ENCODE data around the gene LRPAP1. TPM values are rescaled to one million over a fixed set of nuclear protein-coding genes. Genes with fewer than 3 reads are reported as not detected.
"Not testable (repeated sequence)": the region's sequence is repeated elsewhere in the genome, so short reads cannot be mapped to it uniquely, and the experiment has no call there.

The LRPAP1 gene
- total RNA-seq, 1 donor = 52.0 TPM

DNA sequence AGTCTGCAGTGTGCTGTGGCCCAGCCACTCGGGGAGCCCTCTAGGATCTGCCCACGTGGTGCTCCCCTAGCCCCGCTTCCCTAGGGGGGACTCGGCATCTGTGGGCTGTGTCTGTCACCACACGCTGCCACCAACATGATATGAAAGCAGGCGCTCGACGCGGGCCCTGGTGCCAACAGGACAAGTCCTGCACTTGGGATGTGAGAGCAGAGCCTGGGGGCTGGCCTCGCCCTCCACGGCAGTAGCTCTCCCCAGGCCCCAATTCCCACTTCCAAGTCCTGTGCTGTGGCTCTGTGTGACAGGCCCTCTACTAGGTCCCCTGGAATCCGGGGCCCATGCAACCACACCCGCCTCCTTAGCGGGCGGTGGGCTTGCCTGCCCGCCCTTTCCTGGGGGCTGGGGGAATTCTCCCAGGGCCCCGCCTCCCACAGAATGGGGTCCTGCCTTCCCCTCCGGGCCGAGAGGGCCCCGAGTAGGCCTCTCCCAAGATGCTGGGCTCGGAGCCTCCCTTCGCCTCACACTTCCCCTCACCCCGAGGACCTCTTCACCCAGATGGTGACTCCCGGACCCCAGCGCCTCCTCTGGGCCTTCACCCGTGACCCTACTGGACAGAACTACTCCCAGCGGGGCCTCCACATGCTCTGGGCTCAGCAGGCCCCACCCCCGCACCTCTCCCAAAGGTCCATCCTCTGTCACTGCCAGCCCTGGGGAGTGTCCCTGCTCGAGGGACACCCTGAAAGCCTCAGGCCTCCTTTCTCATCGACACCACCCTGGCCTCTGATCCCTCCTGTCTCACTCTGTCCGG, 11.2 kb downstream of the LRPAP1 start:
- no peak for DNase-seq (ENCODE audit: low read depth in 2 of 3, low spot score in 2 of 3)

DNA sequence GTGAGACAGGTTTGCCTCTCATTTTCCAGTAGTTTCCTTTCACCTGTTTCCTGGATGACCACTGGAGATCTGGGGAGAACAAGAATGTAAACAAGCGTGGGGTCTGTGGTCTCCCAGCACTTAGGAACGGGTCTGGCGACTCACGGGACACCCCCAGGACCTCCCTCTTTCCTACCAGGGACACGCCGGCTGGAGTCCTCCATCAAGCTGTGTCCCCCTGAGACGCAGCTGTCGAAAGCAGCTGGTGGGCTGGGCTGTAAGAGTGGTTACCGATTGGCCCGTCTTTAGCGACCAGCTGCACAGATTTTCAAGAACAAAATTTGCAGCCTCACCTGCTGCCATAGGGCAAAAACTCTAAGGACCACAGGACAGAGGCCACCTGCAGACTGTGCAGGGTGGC, 11.9 kb downstream of the LRPAP1 start:
- no peak for DNase-seq (ENCODE audit: low read depth in 2 of 3, low spot score in 2 of 3)

DNA sequence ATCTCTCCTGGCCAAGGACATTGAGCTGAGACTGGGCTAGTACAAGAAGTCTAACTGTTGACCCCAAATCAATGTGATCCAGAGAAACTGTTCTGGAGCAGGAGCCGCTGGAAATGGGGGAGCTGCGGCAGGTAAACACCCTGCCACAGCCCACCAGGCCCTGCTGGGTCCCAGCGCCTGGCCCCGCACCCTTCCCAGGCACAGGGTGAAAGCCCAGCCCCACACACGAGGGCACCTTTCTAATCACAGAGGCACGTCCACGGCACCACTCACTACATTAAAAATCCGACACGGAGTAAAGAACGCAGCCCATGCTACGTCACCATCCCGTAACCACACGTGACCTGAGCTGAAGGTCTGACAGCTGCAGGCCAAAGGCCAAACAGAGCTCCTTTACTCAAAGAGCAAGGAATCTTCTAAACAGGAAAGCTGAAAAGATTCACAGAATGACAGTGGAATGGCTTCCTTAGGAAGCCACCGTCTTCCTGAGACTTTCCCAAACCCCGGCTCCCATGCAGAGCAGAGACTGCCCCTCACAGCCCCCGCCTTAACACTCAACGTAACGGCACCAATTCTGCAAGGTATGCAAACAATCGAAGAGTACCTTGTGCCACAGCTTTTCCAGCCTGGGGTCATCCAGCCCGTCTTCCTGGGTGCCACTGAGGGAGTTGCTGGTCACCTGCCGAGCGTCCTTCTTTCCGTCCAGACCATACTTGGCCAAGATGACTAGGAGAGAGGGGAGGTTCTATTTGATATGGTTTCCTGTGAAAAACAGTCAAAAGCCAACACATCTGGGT, 12.6 kb downstream of the LRPAP1 start:
- no peak for DNase-seq (ENCODE audit: low read depth in 2 of 3, low spot score in 2 of 3)

DNA sequence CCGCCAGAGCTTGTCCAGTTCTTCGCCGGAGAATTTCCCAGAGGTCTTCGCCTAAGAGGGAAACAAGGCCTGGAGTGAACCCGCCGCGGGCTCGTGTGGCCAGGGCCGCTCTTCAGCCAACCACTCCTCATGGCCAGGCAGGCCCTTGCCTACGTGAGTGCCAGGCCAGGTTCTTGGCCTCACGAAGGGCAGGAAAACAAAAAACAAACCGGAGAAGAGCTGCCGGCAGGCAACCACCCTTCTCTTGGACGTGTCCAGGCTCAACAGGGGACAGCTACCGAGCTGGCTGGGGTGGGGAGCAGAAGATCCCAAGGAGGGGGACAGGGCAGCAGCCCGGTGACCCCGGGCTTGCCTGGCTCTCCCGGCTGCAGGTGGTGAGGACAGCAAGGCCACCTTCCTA, 13.3 kb downstream of the LRPAP1 start:
- DNase-seq (ENCODE audit: low read depth in 2 of 3, low spot score in 2 of 3) = no peak

DNA sequence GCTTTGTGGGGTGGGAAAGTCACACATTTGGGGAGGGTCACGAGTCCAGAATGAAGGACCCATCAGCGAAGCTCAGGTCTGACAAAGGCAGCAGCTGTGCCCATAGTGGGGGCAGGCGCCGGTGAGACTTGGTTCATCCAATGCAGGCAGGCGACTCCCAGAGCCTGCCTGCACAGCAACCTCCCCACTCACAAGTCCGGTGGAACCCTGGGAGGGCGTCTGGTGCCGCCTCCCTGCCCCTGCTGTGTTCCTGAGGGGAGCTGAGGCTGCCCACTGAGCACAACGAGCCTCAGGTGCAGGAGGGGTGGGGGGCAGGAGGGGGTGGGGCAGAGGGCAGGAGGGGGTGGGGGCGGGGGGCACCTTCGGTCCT, 13.7 kb downstream of the LRPAP1 start:
- no peak for DNase-seq (ENCODE audit: low read depth in 2 of 3, low spot score in 2 of 3)

DNA sequence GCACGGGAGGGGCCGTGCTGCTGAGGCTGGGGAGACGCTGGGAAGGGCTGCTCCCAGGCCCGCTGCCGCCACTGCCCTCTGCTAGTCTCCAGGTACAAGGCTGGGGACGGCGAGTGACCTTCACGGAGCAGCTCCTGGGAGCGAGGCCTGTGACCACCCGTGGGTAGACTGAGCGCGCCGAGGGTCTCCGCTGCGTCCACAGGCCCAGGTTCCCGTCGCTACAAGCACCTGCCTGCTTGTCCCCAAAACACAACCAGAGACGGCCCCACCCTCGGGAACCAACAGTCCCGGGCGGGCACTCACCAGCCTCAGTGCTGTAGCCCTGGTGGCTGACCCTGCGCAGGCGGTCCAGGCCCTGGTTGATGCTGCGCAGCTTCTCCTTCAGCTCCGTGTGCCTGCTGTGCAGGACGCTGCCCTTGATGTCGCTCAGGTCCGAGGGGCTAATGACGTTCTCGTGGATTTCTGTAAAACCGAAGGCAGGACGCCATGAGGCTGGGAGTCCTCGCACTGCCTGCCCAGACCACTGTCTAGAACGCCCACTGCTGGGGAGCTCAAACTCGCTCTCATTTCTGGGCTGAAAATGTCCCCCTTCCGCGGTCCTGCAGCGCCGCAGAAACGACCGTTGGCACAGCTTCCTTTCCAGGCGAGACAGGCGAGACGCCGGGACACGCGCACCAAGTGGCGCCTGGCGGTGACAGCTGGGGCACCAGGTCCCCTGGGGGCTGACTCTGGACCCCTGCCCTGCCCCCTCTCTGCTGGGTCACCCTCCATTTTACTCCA, 14.3 kb downstream of the LRPAP1 start:
- DNase-seq (ENCODE audit: low read depth in 2 of 3, low spot score in 2 of 3) = no peak

DNA sequence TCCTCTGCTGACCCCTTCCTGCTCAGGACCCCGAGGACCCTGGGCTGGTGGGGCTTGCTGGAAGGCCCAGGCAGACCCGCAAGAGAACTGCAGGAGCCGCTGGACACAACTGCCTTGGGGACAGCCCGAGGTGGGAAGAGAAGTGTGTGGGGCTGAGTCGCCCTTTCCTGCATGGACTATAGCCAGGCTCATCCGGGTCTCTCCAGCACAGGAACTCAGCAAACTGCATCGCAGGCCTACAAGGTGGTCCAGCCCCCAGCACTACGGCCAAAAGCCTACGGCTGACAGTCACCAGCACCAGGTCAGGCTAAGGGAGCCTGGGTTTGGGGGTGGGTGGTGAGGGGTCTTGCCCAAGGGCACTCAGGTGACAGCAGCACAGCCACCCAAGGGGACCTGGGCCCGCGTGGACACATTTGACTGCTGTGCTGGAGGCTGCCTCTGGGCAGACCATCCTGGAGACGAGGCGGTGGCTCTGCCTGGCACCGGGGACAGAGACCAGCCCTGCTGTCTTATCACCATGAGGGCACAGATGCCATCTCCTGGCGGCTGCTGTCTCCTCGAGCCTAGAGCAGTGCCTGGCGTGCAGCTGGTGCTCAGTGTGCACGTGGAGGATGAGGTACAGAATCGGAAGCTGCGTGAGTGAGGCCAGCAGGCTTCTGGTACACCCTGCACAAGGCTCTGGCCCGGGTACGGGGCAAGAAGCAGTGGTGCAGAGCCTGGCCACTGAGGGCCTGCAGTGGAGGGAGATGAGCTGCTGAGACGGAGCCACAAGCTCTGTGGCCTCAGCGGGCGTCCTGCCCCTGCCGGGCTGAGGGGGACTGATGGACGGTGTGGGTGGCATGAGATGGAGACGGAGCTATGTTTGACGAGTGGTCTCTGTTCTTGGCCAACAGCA, 15.1 kb downstream of the LRPAP1 start:
- DNase-seq (ENCODE audit: low read depth in 2 of 3, low spot score in 2 of 3) = no peak

DNA sequence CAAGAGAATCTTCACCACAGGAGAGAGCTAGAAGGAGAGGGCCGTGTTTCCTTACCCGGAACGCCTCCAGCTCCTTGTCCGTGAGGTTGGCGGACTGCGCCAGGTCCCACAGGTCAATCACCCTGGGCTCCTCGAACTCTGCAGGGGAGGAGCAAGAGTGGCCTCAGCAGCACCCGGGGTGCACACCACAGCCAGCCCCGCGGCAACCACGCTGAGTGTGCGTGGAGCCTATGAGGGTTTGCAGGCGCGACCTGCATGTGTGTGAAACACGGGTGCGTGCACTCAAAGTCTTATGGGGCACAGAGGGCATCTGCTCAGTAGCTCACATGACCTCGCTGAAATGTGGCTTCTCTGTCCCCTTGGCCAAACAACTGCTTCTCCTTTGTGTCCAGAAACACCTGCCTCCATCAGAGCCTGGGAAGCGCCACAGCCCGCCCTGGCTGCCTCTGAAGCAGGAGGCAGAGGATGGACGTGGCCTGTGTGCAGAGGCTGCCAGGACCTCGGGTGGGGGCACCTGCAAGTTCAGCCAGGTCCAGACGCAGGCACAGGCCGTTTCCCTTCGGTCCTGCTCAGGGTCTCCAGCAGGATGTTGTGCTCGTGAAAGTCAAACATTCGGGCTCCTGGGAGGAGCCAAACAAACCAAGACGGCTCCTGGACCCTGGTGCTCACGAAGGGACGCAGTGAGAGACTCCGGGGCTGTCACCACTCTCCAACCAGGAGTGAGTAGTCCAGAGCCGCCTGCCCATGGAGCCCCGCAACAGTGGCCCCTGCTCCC, 16.0 kb downstream of the LRPAP1 start:
- no peak for DNase-seq (ENCODE audit: low read depth in 2 of 3, low spot score in 2 of 3)

DNA sequence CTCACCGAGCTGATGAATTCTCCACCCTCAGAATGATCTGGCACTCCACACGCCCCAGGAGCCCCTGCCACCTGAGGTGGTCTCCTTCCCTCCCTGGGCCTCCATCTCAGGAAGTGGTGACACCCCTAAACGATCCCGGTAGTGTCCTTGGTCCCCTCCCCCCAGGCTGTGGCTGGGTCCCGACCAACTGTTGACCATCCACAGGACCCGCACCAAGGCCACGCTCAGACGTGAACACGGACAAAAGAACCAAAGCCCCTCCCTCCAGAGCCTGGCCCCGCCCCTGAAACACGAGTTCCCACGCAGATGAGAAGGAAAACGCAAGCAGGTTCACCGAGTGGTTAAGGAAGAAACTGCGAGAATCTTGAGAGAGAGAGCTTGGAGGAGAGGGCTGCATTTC, 16.6 kb downstream of the LRPAP1 start:
- DNase-seq (ENCODE audit: low read depth in 2 of 3, low spot score in 2 of 3) = no peak

DNA sequence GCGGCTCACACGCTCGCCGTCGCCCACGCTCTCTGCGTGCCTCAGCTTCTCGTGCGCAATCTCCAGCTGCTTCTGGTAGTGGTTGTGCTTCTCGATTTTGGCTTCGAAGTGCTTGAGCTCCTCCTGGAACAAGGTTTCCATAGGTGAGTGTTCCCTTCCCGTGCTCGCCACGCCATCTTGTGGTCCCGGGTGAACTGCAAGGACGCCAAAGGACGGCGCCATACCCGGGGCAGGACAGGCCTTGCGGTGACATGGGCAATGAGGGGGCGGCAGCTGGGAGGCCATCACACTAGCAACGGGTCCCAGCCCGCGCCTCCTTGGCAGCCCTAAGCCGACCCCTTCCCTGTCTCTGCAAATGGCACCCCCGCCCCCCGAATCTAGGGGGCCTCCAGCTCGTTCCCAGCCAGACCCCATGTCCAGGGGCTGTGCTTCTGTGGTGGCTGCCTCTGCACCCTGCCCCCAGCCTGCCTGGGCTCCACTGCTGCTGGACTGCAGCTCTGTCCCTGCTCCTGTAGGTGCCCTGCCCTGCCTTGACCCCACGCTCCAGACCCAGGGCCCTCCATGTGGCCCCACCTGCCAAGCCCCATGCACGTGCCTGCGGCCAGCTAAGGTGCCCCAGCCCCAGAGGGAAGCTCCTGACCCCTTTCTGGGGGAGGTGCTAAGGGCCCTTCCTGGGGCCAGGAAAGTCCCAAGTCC, 17.3 kb downstream of the LRPAP1 start:
- no peak for DNase-seq (ENCODE audit: low read depth in 2 of 3, low spot score in 2 of 3)

DNA sequence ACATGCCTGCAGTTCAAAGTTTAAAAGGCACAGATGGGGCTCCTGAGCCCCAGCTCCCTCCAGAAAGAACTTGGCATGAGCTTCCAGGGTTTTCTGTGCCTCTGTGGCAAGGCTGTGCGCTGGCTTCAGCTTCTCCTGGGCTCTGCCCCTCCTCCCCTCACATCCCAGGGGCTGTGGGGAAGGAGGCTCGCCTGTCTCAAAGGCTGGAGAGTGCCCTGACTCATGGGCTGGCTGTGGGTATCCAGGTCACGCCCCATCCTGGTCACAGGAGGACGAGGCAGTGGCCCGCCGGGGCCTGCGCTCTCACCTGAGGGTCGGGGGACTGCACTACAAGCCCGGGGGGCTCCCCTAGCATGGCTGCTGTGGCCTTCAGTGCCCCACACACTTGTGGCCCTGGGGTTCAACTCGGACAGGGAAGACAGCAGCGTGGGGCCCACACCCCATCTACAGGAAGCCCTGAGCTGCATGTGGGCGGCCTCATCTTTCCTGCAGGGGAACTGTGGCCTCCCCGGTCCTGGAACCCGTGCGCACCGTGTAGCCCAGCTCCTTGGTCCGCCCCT, 17.9 kb downstream of the LRPAP1 start:
- no peak for DNase-seq (ENCODE audit: low read depth in 2 of 3, low spot score in 2 of 3)

DNA sequence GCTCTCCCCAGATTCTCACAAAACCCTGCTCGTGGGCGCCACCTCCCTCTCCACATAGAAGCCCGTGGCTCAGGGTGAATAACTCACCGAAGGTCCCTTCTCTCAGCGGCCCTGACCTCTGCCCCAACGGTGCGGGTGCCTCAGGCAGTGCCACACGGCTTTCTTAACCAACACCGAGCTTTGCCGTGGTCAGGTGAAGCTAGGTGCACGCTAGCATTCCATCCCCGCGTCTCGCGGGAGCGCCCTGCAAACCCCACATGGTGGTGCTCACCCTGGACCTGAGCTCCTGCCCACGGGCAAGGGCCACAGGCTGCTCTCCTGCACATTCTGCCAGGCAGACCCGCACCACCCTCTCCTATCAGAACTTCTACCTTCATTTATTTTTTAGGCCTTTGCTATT, 18.4 kb downstream of the LRPAP1 start:
- no peak for DNase-seq (ENCODE audit: low read depth in 2 of 3, low spot score in 2 of 3)

DNA sequence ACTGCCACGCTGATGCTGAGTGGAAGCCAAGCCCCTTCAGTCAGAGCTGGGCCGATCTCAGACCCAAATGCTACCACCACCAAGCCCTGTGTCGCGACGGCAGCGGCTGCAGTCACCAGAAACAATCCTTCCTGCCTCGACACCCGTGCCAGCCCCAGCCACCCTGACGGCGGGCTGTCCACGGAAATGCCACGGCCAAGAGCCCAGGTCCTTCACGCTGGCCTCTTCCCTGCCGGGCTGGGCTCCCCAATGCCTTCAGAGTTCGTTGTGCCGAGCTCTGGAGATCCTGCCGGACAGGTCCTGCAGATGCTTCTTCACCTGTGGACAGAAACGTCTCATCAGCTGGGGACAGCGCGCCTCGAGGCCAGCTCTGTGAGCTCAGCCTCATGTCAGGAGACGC, 19.5 kb downstream of the LRPAP1 start:
- DNase-seq (ENCODE audit: low read depth in 2 of 3, low spot score in 2 of 3) = no peak

DNA sequence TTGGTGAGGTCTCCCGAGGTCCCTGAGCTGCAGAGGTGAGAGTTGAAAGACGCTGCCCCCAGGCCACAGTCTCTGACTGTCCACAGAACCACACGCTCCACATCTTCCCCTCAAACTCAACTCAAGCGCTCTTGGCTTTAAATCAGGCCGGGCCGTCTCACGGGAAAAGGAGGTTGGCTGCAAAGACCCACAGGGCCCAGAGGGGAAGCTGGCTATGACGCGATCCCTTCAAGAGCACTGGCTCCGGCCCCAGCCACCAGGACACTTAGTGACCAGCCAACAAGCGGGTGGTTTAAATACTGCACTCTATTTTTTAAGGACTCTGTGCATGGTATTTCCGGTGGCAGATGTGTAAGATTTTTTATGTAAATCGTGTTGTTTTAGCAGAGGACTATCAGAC, 19.9 kb downstream of the LRPAP1 start:
- no peak for DNase-seq (ENCODE audit: low read depth in 2 of 3, low spot score in 2 of 3)

DNA sequence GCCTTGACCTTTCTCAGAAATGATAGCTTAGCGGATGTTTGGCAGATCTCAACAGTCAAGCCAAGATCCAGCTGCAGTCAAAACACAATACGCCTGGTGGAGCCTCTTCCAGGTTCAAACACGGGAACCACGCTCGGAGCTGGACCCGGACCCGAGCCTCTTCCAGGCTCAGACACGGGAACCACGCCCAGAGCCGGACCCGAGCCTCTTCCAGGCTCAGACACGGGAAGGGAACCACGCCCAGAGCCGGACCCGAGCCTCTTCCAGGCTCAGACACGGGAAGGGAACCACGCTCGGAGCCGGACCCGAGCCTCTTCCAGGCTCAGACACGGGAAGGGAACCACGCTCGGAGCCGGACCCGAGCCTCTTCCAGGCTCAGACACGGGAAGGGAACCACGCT, 20.6 kb downstream of the LRPAP1 start:
- DNase-seq (ENCODE audit: low read depth in 2 of 3, low spot score in 2 of 3) = not testable (repeated sequence)

DNA sequence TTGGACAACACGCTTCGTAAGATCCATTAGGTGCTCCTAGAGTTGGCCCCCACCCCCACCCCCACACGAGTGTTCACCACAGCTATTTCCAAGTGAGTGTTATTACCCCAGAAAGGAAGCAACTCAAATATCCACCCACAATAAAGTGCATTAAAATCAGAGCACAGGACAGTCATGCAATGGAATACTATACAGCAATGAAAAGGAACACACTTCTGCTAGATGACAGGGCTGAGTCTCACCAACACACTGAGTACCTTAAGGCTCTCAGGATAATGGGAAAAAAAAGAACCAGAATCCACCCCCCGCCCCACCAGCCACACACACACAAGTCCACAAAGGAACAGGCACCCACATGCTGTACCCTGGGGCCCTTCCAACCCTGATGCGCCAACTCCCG, 21.0 kb downstream of the LRPAP1 start:
- DNase-seq (ENCODE audit: low read depth in 2 of 3, low spot score in 2 of 3) = no peak

DNA sequence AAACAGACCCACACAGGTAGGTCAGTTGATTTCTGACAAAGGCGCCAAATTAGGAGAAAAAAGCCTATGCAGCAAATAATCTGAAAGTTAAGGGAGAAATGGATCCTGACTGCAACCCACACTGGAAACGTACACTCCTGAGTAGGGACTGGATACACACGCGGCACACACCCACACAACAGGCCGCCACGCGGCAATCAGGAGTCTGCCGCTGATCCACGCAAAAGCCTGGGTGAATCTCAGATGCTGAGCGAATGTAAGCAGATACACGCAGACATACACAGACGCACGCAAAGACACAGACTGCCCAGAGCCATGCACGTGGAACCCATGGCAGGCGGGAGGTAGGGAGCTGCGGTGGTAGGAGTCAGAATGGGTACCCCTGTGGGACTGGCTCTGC, 21.7 kb downstream of the LRPAP1 start:
- no peak for DNase-seq (ENCODE audit: low read depth in 2 of 3, low spot score in 2 of 3)

DNA sequence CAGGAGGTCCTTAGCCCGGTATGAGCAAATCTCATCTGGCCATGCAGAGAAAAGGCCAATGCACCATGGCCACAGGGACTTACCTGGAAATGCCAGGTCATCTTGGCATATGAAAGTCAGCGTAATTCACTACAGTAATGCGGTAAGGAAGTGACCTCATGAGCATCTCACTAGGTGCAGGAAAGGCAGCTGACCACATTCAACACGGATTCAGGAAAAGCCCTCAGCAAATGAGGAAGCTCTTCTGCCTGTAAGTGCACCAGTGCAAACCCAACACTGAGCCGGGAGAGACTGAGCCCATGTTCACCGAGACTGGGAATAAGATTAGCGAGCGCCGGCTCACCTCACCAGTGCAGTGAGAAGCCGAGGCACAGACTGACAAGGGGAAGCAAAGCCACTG, 23.7 kb downstream of the LRPAP1 start:
- DNase-seq (ENCODE audit: low read depth in 2 of 3, low spot score in 2 of 3) = peak in 1 of 3 donors; percentile 56

DNA sequence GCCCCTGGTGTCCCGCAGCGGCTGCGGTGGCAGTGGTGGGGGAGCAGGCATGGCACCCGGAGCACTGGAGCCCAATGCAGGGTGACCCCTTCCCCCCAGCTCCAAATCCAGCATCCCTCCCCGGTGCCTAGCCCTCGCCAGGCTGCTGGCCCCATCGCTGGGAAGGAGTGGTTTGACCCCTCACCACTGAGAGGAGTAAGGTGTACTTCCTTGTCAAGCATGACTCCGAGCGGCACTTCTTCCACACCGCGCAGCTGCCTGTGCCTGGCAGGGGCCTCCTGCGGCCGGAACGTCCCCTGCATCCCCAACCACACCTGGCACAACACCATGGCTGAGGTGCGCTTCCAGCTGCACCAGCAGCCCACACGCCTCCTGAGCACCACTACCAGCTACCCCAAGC, 27.0 kb downstream of the LRPAP1 start:
- DNase-seq (ENCODE audit: low read depth in 2 of 3, low spot score in 2 of 3) = no peak

Data from hematopoietic multipotent progenitor cell (in vitro differentiated cells).